HepG2 (cell line): Measurements from ENCODE around the gene CD3D. TPM values are rescaled to one million over a fixed set of nuclear protein-coding genes. Genes with fewer than 3 reads are reported as not detected.
A peak's percentile ranks its signal among the peaks of the same experiment; 100 is the strongest.

ENCODE experiments used
- ATAC-seq: fragments of 200-7000 bp; cut with Tn5 transposase; 3 replicates; pipeline ENCODE4 v1.9.1; 2020; ENCODE audit warnings: mild to moderate bottlenecking, moderate library complexity
- BruUV-seq: library from RNA; stranded (reverse); fragments of 400-500 nt; replicated peaks from 2 replicates; lab custom pipeline; 2021; lab: Mats Ljungman, UMichigan
- CTCF ChIA-PET: fragments of 300-600 bp; formaldehyde crosslinking; extraction: SDS; loops from one replicate; lab custom pipeline; 2021; ENCODE audit warnings: low total read pairs, inconsistent platforms, low intra/inter-chr PET ratio; lab: Yijun Ruan, JAX
- POLR2A ChIA-PET: fragments of 350-600 bp; sonication (Branson Sonifier 250); formaldehyde crosslinking; loops from one replicate; lab custom pipeline; 2020; ENCODE audit warnings: antibody characterized with exemption, inconsistent platforms; lab: Yijun Ruan, JAX
- DNase-seq: peaks from one replicate; pipeline ENCODE4 v3.0.0-alpha.2; 2015; ENCODE audit warnings: low spot score
- FAIRE-seq: peaks from 3 replicates; lab custom pipeline; 2011; peaks lifted over from hg19 to GRCh38; lab: Jason Lieb, UNC
- H2AFZ ChIP-seq: one replicate; pipeline ENCODE4 v1.6.1; 2011; ENCODE audit warnings: low read length, inconsistent platforms
- H3K27ac ChIP-seq: fragments of 300-600 bp; 3 replicates; pipeline ENCODE4 v1.8.0; 2011; ENCODE audit warnings: mixed run types, mild to moderate bottlenecking, mixed read lengths, low read length, inconsistent platforms; ENCODE audit not compliant: insufficient read depth; ENCODE audit errors: extremely low read length
- H3K27me3 ChIP-seq, 2 experiments: fragments of 200-600 bp in 1 of 2; 2 replicates in 1 of 2; 3 replicates in 1 of 2; pipeline versions ENCODE4 v1.6.0 to v1.8.0; 2011; ENCODE audit warnings: low read length in 2 of 2, mild to moderate bottlenecking in 2 of 2, moderate library complexity in 2 of 2, inconsistent platforms in 1 of 2; ENCODE audit not compliant: insufficient read depth in 2 of 2, control insufficient read depth in 1 of 2
- H3K36me3 ChIP-seq, 2 experiments: fragments of 200-600 bp in 1 of 2; replicated peaks in 1 of 2; 2 replicates in 1 of 2; 3 replicates in 1 of 2; pipeline versions ENCODE4 v1.5.1 to v1.8.0; 2011; ENCODE audit warnings: low read length in 2 of 2, inconsistent platforms in 1 of 2; ENCODE audit not compliant: insufficient read depth in 2 of 2, control insufficient read depth in 1 of 2
- H3K4me1 ChIP-seq: 2 replicates; pipeline ENCODE4 v1.5.1; 2012; ENCODE audit warnings: low read length, inconsistent platforms; ENCODE audit not compliant: insufficient read depth
- H3K4me2 ChIP-seq: 2 replicates; pipeline ENCODE4 v1.6.0; 2011; ENCODE audit warnings: low read depth, low read length, inconsistent platforms
- H3K4me3 ChIP-seq, 3 experiments: fragments of 200-600 bp in 1 of 3; sonication (generic), shearing (Covaris generic) in 1 of 3; replicated peaks in 1 of 3; 2 replicates each; pipeline ENCODE4 v1.5.1; 2011 to 2016; ENCODE audit warnings: low read length in 3 of 3, inconsistent platforms in 2 of 3, low read depth in 2 of 3, mild to moderate bottlenecking in 2 of 3, control low read depth in 1 of 3, mixed read lengths in 1 of 3; ENCODE audit not compliant: insufficient read depth in 1 of 3
- H3K79me2 ChIP-seq: one replicate; pipeline ENCODE4 v1.6.1; 2011; ENCODE audit warnings: low read length, inconsistent platforms; ENCODE audit not compliant: insufficient read depth
- H3K9ac ChIP-seq: 2 replicates; pipeline ENCODE4 v1.6.0; 2011; ENCODE audit warnings: mild to moderate bottlenecking, low read depth, low read length, inconsistent platforms; ENCODE audit not compliant: insufficient read depth
- H3K9me3 ChIP-seq: 2 replicates; pipeline ENCODE4 v1.5.1; 2012; ENCODE audit warnings: mild to moderate bottlenecking, low read length
- H4K20me1 ChIP-seq: 2 replicates; pipeline ENCODE4 v1.6.0; 2011; ENCODE audit warnings: inconsistent platforms, mild to moderate bottlenecking, low read length, moderate library complexity; ENCODE audit not compliant: insufficient read depth
- ATF4 ChIP-seq, 2 experiments: fragments of 450-650 bp in 1 of 2; sonication (generic) in 1 of 2; formaldehyde crosslinking; IDR thresholded peaks; 2 replicates each; pipeline versions ENCODE4 v1.5.0 to v1.8.0; 2020 to 2022; ENCODE audit warnings: mild to moderate bottlenecking in 1 of 2, missing genetic modification reagents in 1 of 2
- CBX5 ChIP-seq: sonication (generic); formaldehyde crosslinking; IDR thresholded peaks from 2 replicates; pipeline ENCODE4 v1.4.0; 2020; ENCODE audit warnings: missing genetic modification reagents, borderline replicate concordance
- CREB1 ChIP-seq, 2 experiments: fragments of 450-650 bp in 1 of 2; IDR thresholded peaks; 2 replicates each; pipeline ENCODE4 v1.6.1; 2016 to 2017; ENCODE audit warnings: control low read depth in 1 of 2, mild to moderate bottlenecking in 1 of 2, missing compliant biosample characterization in 1 of 2, missing genetic modification characterization in 1 of 2
- CREM ChIP-seq, 2 experiments: sonication (generic) in 1 of 2; formaldehyde crosslinking in 1 of 2; IDR thresholded peaks; 2 replicates each; pipeline versions ENCODE4 v1.4.0 to v1.6.1; 2016 to 2020; ENCODE audit warnings: antibody characterized with exemption in 1 of 2, mild to moderate bottlenecking in 1 of 2, missing genetic modification reagents in 1 of 2
- CTCF ChIP-seq: sonication (generic); formaldehyde crosslinking; IDR thresholded peaks from 2 replicates; pipeline ENCODE4 v1.5.0; 2020; ENCODE audit warnings: mild to moderate bottlenecking, missing genetic modification reagents, moderate library complexity
- ERF ChIP-seq: IDR thresholded peaks from 2 replicates; pipeline ENCODE4 v1.6.1; 2018; ENCODE audit warnings: missing biosample characterization, missing genetic modification reagents
- GPBP1L1 ChIP-seq: sonication (generic); formaldehyde crosslinking; IDR thresholded peaks from 2 replicates; pipeline ENCODE4 v1.5.0; 2020; ENCODE audit warnings: mild to moderate bottlenecking, missing genetic modification reagents
- HHEX ChIP-seq: IDR thresholded peaks from 2 replicates; pipeline ENCODE4 v1.6.1; 2016; ENCODE audit warnings: control low read depth
- HOXA3 ChIP-seq: sonication (generic); formaldehyde crosslinking; IDR thresholded peaks from 2 replicates; pipeline ENCODE4 v1.5.0; 2020; ENCODE audit warnings: missing genetic modification reagents
- HOXA7 ChIP-seq: sonication (generic); formaldehyde crosslinking; IDR thresholded peaks from 2 replicates; pipeline ENCODE4 v1.8.1; 2022; ENCODE audit warnings: mild to moderate bottlenecking, missing genetic modification reagents, moderate library complexity
- MYC ChIP-seq: sonication (generic); formaldehyde crosslinking; IDR thresholded peaks from 2 replicates; pipeline ENCODE4 v1.9.0; 2021; ENCODE audit warnings: missing genetic modification reagents, borderline replicate concordance
- SRSF9 ChIP-seq: fragments of 200-400 bp; formaldehyde crosslinking; IDR thresholded peaks from 2 replicates; pipeline ENCODE4 v1.6.1; 2018; ENCODE audit warnings: borderline replicate concordance, mild to moderate bottlenecking, low read depth, low read length; ENCODE audit not compliant: insufficient read depth, poor library complexity, severe bottlenecking
- STAT5B ChIP-seq: sonication (generic); formaldehyde crosslinking; IDR thresholded peaks from 2 replicates; pipeline ENCODE4 v1.4.0; 2020; ENCODE audit warnings: missing genetic modification reagents
- ZNF737 ChIP-seq: sonication (generic); formaldehyde crosslinking; IDR thresholded peaks from 2 replicates; pipeline ENCODE4 v1.5.0; 2020; ENCODE audit warnings: missing genetic modification reagents, mild to moderate bottlenecking, borderline replicate concordance
- ZSCAN29 ChIP-seq: sonication (generic); formaldehyde crosslinking; conservative IDR thresholded peaks from 2 replicates; pipeline ENCODE4 v1.4.0; 2020; ENCODE audit warnings: mild to moderate bottlenecking, missing genetic modification reagents
- WGBS: methylation state at CpG from one replicate; pipeline ENCODE4 v1.1.6; 2017; ENCODE audit warnings: low lambda C conversion rate; 5-methylcytosine and 5-hydroxymethylcytosine counted together
- in situ Hi-C: cut with HindIII; loops from 2 replicates; pipeline ENCODE4 v1.10.0; 2017; ENCODE audit warnings: low pct_unique_long_range_greater_than_20kb; ENCODE audit not compliant: extremely low pct_ligation_motif_present
- intact Hi-C: fragments of 100-400 bp; cut with micrococcal nuclease; formaldehyde crosslinking; loops from one replicate; pipeline ENCODE4 v1.10.0; 2022; ENCODE audit not compliant: unreplicated experiment
- polyA plus RNA-seq, 8 experiments: library from polyadenylated mRNA; depleted of rRNA in 3 of 8; stranded (reverse) in 7 of 8; unstranded in 1 of 8; fragments of >200 nt; fragmentation: Illumina TruSeq in 4 of 8; extraction: Trizol in 4 of 8; gene quantifications; 2 replicates each; pipeline versions ENCODE4 v1.2.1 to v1.2.3, GENCODE V29; 2011 to 2016; ENCODE audit warnings: low read depth in 4 of 8, missing spikeins in 1 of 8, mixed read lengths in 1 of 8; ENCODE audit not compliant: insufficient read depth in 1 of 8
- total RNA-seq, 5 experiments: library from RNA; depleted of rRNA; stranded (reverse); fragments of >200 nt; fragmentation: Illumina TruSeq; extraction: Trizol; gene quantifications; 2 replicates each; pipeline ENCODE4 v1.2.3, GENCODE V29; 2016; ENCODE audit warnings: low read depth in 1 of 5

CD3D gene
- total and polyA plus RNA-seq, 2 of the 13 experiments (the other 11 are each of a cell fraction or from before 2014, with no cell fraction given) = 0.66 to 6.6 TPM

- peak; percentile 99 for TF ChIP-seq CREB1 (IDR thresholded peaks at IDR 0.05)
- peak; percentile 100 for TF ChIP-seq CREB1 (CRISPR knock-in tag; IDR thresholded peaks at IDR 0.05)
- TF ChIP-seq ATF4 (CRISPR knock-in tag; IDR thresholded peaks at IDR 0.05) = peak in 1 of 2 experiments; percentile 71; a peak in 2 of 4 replicates
- TF ChIP-seq CREM (IDR thresholded peaks at IDR 0.05) = peak; percentile 99
- TF ChIP-seq CREM (CRISPR knock-in tag; IDR thresholded peaks at IDR 0.05) = peak; percentile 86
- no peak for TF ChIP-seq GPBP1L1 (CRISPR knock-in tag)
- TF ChIP-seq ZSCAN29 (CRISPR knock-in tag) = no peak
- TF ChIP-seq MYC (CRISPR knock-in tag) = peak; percentile 83; the same call in 1 of the 2 replicates
These were observed 16.9 kb upstream of the CD3D start, which contains the start of gene UBE4A (continued) for GRCh38 chr11:118359295-118359958.

- Histone ChIP-seq H3K27me3 (no peaks in the 10 kb centered on the region; a peak in 1 of 5 replicates), H3K9ac (no peak overlapping the region), H3K4me1 (peaks cover 29% of the 10 kb centered on the region), H3K27ac (no peak overlapping the region), H3K9me3 (no peaks in the 10 kb centered on the region), H3K79me2 (peaks cover 36% of the 10 kb centered on the region), H3K4me3 (no peak overlapping the region), H4K20me1 (no peaks in the 10 kb centered on the region), H2AFZ (no peak overlapping the region), H3K4me2 (no peak overlapping the region), H3K36me3 (peaks cover 0 to 3% of the 10 kb centered on the region in 2 experiments; a peak in 2 of 5 replicates)
- no peak for TF ChIP-seq CBX5 (CRISPR knock-in tag)
- no peak for TF ChIP-seq HOXA3 (CRISPR knock-in tag)
- no peak for TF ChIP-seq SRSF9
- TF ChIP-seq HOXA7 (CRISPR knock-in tag) = no peak
- no peak for TF ChIP-seq HHEX
- no peak for TF ChIP-seq ERF
- no peak for TF ChIP-seq CTCF (CRISPR knock-in tag)
- no peak for TF ChIP-seq STAT5B (CRISPR knock-in tag)
- no peak for TF ChIP-seq ZNF737 (CRISPR knock-in tag)
- DNase-seq (no peak), ATAC-seq (no peak), FAIRE-seq (no peak)
- BruUV-seq = no TSS peak
- CTCF ChIA-PET = no interaction called here
- 67% methylated on average over 3 of the region's 3 CpGs for WGBS
- POLR2A ChIA-PET = no interaction called here
- intact Hi-C loops (no loop called here), in situ Hi-C loops (loop anchor here (10.0 kb wide), 1 partner anchor 163 kb away; no protein-coding TSS in a partner anchor)
These were observed 15.6 kb upstream of the CD3D start for GRCh38 chr11:118358071-118358470.
